Type B pancreatic cell (in vitro differentiated cells): Measurements from ENCODE around the gene PKDCC. TPM values are rescaled to one million over a fixed set of nuclear protein-coding genes. Genes with fewer than 3 reads are reported as not detected.

Experiments
- DNase-seq: peaks from one replicate; pipeline ENCODE4 v3.0.0; 2021; ENCODE audit warnings: mixed read lengths; ENCODE audit not compliant: unreplicated experiment; ENCODE audit errors: extremely low spot score
- H3K27ac Mint-ChIP-seq: 2 replicates; pipeline ENCODE4 v1.8.0; 2021; ENCODE audit warnings: mild to moderate bottlenecking, mixed read lengths
- H3K27me3 Mint-ChIP-seq: 2 replicates; pipeline ENCODE4 v1.8.0; 2021; ENCODE audit warnings: mixed read lengths
- H3K36me3 Mint-ChIP-seq: 2 replicates; pipeline ENCODE4 v1.8.0; 2021; ENCODE audit warnings: mixed read lengths
- H3K4me1 Mint-ChIP-seq: one replicate; pipeline ENCODE4 v1.8.0; 2021; ENCODE audit warnings: mixed read lengths; ENCODE audit not compliant: unreplicated experiment
- H3K4me3 Mint-ChIP-seq: 2 replicates; pipeline ENCODE4 v1.8.0; 2021; ENCODE audit warnings: mild to moderate bottlenecking, mixed read lengths
- H3K9me3 Mint-ChIP-seq: 2 replicates; pipeline ENCODE4 v1.8.0; 2021; ENCODE audit warnings: mixed read lengths
- long read RNA-seq: library from polyadenylated mRNA; unstranded; transcript quantifications from one replicate; pipeline ENCODE4 v2.0.0, GENCODE V29; 2020
- total RNA-seq: library from RNA; stranded (reverse); gene quantifications from 2 replicates; pipeline ENCODE4 v1.2.1, GENCODE V29; 2021; ENCODE audit warnings: low replicate concordance
- TF ChIP-seq, protein P1 (sequence below): fragments of 200-600 bp; sonication (generic); conservative IDR thresholded peaks from 2 replicates; pipeline ENCODE4 v1.5.0; 2021; ENCODE audit warnings: antibody characterized with exemption, mild to moderate bottlenecking

Gene PKDCC, protein sequence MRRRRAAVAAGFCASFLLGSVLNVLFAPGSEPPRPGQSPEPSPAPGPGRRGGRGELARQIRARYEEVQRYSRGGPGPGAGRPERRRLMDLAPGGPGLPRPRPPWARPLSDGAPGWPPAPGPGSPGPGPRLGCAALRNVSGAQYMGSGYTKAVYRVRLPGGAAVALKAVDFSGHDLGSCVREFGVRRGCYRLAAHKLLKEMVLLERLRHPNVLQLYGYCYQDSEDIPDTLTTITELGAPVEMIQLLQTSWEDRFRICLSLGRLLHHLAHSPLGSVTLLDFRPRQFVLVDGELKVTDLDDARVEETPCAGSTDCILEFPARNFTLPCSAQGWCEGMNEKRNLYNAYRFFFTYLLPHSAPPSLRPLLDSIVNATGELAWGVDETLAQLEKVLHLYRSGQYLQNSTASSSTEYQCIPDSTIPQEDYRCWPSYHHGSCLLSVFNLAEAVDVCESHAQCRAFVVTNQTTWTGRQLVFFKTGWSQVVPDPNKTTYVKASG
- total RNA-seq, result 81.8 and 158 TPM in 2 replicates
- long read RNA-seq, partial matches to known transcripts, result 2 of 4 reads
- long read RNA-seq, other reads (novel, unspliced or antisense), result 1 of 4 reads

- Mint-ChIP-seq H3K36me3 (peaks cover 8% of the 10 kb centered on the region), H3K4me1 (peaks cover 52% of the 10 kb centered on the region), H3K27ac (peak within 1 kb of the TSS; percentile 84), H3K27me3 (peaks cover 46% of the 10 kb centered on the region), H3K9me3 (no peaks in the 10 kb centered on the region), H3K4me3 (peak within 1 kb of the TSS; percentile 93)
- TF ChIP-seq, protein P1, sequence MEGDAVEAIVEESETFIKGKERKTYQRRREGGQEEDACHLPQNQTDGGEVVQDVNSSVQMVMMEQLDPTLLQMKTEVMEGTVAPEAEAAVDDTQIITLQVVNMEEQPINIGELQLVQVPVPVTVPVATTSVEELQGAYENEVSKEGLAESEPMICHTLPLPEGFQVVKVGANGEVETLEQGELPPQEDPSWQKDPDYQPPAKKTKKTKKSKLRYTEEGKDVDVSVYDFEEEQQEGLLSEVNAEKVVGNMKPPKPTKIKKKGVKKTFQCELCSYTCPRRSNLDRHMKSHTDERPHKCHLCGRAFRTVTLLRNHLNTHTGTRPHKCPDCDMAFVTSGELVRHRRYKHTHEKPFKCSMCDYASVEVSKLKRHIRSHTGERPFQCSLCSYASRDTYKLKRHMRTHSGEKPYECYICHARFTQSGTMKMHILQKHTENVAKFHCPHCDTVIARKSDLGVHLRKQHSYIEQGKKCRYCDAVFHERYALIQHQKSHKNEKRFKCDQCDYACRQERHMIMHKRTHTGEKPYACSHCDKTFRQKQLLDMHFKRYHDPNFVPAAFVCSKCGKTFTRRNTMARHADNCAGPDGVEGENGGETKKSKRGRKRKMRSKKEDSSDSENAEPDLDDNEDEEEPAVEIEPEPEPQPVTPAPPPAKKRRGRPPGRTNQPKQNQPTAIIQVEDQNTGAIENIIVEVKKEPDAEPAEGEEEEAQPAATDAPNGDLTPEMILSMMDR, result no peak
- DNase-seq, result peak; percentile 85
Measured at GRCh38 chr2:42047488-42048298, at the start of gene PKDCC. Gene PKDCC, plus strand, starts transcription at chr2:42048021. Its CDS starts 179 bp downstream, at chr2:42048200.

- Mint-ChIP-seq H3K4me1 (peaks cover 48% of the 10 kb centered on the region), H3K27ac (peak overlapping the region; percentile 29), H3K27me3 (peaks cover 11% of the 10 kb centered on the region), H3K4me3 (peak overlapping the region; percentile 27), H3K36me3 (no peaks in the 10 kb centered on the region), H3K9me3 (peaks cover 4% of the 10 kb centered on the region)
- TF ChIP-seq, protein P1, result no peak
- no peak for DNase-seq
Measured at GRCh38 chr2:41998186-41999127, 49.4 kb upstream of the PKDCC start.

- peak overlapping the region; percentile 27 for H3K4me3 Mint-ChIP-seq
- TF ChIP-seq, protein P1, result no peak
- peaks cover 6% of the 10 kb centered on the region for H3K9me3 Mint-ChIP-seq
- peak overlapping the region; percentile 29 for H3K27ac Mint-ChIP-seq
- H3K4me1 Mint-ChIP-seq, result peaks cover 46% of the 10 kb centered on the region
- H3K27me3 Mint-ChIP-seq, result peaks cover 11% of the 10 kb centered on the region
- no peak for DNase-seq
- peaks cover 2% of the 10 kb centered on the region for H3K36me3 Mint-ChIP-seq
Measured at GRCh38 chr2:41999128-41999480, 48.7 kb upstream of the PKDCC start.

- H3K4me3 Mint-ChIP-seq, result no peak overlapping the region
- peaks cover 9% of the 10 kb centered on the region for H3K9me3 Mint-ChIP-seq
- TF ChIP-seq, protein P1, result no peak
- peaks cover 46% of the 10 kb centered on the region for H3K4me1 Mint-ChIP-seq
- DNase-seq, result no peak
- no peak overlapping the region for H3K27ac Mint-ChIP-seq
- peaks cover 5% of the 10 kb centered on the region for H3K36me3 Mint-ChIP-seq
- H3K27me3 Mint-ChIP-seq, result peaks cover 11% of the 10 kb centered on the region
Measured at GRCh38 chr2:41999592-42000281, 48.1 kb upstream of the PKDCC start.
